ENCODE results near the gene CLVS2. TPM values are rescaled to one million over a fixed set of nuclear protein-coding genes. Genes with fewer than 3 reads are reported as not detected.

The CLVS2 gene
- total RNA-seq, 2 experiments from 2014 or later: not detected

GRCh38 chr6:123036648-123037047 is 40.6 kb downstream of the CLVS2 start:
- ATAC-seq (no peak), DNase-seq (no peak)
- H3K36me3 Mint-ChIP-seq (ENCODE audit: low read depth): no peaks in the 10 kb centered on the region
- no peak overlapping the region for H3K27ac Mint-ChIP-seq
- ChIA-PET POLR2A (no interaction called here), CTCF (no interaction called here)
- H3K9me3 Mint-ChIP-seq (ENCODE audit: insufficient read depth): no peaks in the 10 kb centered on the region
- no peaks in the 10 kb centered on the region for H3K4me1 Mint-ChIP-seq (ENCODE audit: low read depth)
- H3K27me3 Mint-ChIP-seq (ENCODE audit: low read depth): no peaks in the 10 kb centered on the region
- H3K4me3 Mint-ChIP-seq: no peak overlapping the region

- no peak overlapping the region for H3K27ac Mint-ChIP-seq
- ATAC-seq: no peak
- no peak overlapping the region for H3K4me3 Mint-ChIP-seq
- H3K36me3 Mint-ChIP-seq (ENCODE audit: low read depth): no peaks in the 10 kb centered on the region
- POLR2A ChIA-PET: no interaction called here
- CTCF ChIA-PET: no interaction called here
- no peaks in the 10 kb centered on the region for H3K27me3 Mint-ChIP-seq (ENCODE audit: low read depth)
- no peaks in the 10 kb centered on the region for H3K9me3 Mint-ChIP-seq (ENCODE audit: insufficient read depth)
- DNase-seq: no peak
- no peaks in the 10 kb centered on the region for H3K4me1 Mint-ChIP-seq (ENCODE audit: low read depth)
Observed at GRCh38 chr6:123039431-123039830, 43.4 kb downstream of the CLVS2 start.

- H3K27ac Mint-ChIP-seq: no peak overlapping the region
- H3K27me3 Mint-ChIP-seq (ENCODE audit: low read depth): no peaks in the 10 kb centered on the region
- CTCF ChIA-PET: no interaction called here
- H3K9me3 Mint-ChIP-seq (ENCODE audit: insufficient read depth): no peaks in the 10 kb centered on the region
- ATAC-seq (no peak), DNase-seq (no peak)
- POLR2A ChIA-PET: no interaction called here
- no peak overlapping the region for H3K4me3 Mint-ChIP-seq
- no peaks in the 10 kb centered on the region for H3K4me1 Mint-ChIP-seq (ENCODE audit: low read depth)
- no peaks in the 10 kb centered on the region for H3K36me3 Mint-ChIP-seq (ENCODE audit: low read depth)
Observed at GRCh38 chr6:123042401-123042800, 46.4 kb downstream of the CLVS2 start.

GRCh38 chr6:123044341-123044860 is 48.4 kb downstream of the CLVS2 start:
- H3K36me3 Mint-ChIP-seq (ENCODE audit: low read depth): no peaks in the 10 kb centered on the region
- ChIA-PET POLR2A (no interaction called here), CTCF (no interaction called here)
- ATAC-seq (no peak), DNase-seq (no peak)
- no peak overlapping the region for H3K4me3 Mint-ChIP-seq
- no peaks in the 10 kb centered on the region for H3K27me3 Mint-ChIP-seq (ENCODE audit: low read depth)
- no peak overlapping the region for H3K27ac Mint-ChIP-seq
- H3K9me3 Mint-ChIP-seq (ENCODE audit: insufficient read depth): no peaks in the 10 kb centered on the region
- no peaks in the 10 kb centered on the region for H3K4me1 Mint-ChIP-seq (ENCODE audit: low read depth)

- DNase-seq: no peak
- Mint-ChIP-seq H3K27ac (no peak overlapping the region), H3K4me1 (ENCODE audit: low read depth) (no peaks in the 10 kb centered on the region), H3K4me3 (no peak overlapping the region), H3K9me3 (ENCODE audit: insufficient read depth) (no peaks in the 10 kb centered on the region), H3K36me3 (ENCODE audit: low read depth) (no peaks in the 10 kb centered on the region), H3K27me3 (ENCODE audit: low read depth) (no peaks in the 10 kb centered on the region)
- ChIA-PET CTCF (no interaction called here), POLR2A (no interaction called here)
- no peak for ATAC-seq
Observed at GRCh38 chr6:123053602-123054225, 57.7 kb downstream of the CLVS2 start.

GRCh38 chr6:123055256-123055655 is 59.2 kb downstream of the CLVS2 start:
- H3K4me3 Mint-ChIP-seq: no peak overlapping the region
- H3K27ac Mint-ChIP-seq: no peak overlapping the region
- DNase-seq (no peak), ATAC-seq (no peak)
- H3K4me1 Mint-ChIP-seq (ENCODE audit: low read depth): no peaks in the 10 kb centered on the region
- no peaks in the 10 kb centered on the region for H3K36me3 Mint-ChIP-seq (ENCODE audit: low read depth)
- H3K27me3 Mint-ChIP-seq (ENCODE audit: low read depth): no peaks in the 10 kb centered on the region
- CTCF ChIA-PET: no interaction called here
- H3K9me3 Mint-ChIP-seq (ENCODE audit: insufficient read depth): no peaks in the 10 kb centered on the region
- POLR2A ChIA-PET: no interaction called here

GRCh38 chr6:123062670-123063069 is 66.6 kb downstream of the CLVS2 start:
- no peak for ATAC-seq
- ChIA-PET CTCF (no interaction called here), POLR2A (no interaction called here)
- no peak overlapping the region for H3K27ac Mint-ChIP-seq
- no peak overlapping the region for H3K4me3 Mint-ChIP-seq
- no peaks in the 10 kb centered on the region for H3K27me3 Mint-ChIP-seq (ENCODE audit: low read depth)
- no peak for DNase-seq
- H3K4me1 Mint-ChIP-seq (ENCODE audit: low read depth): peaks cover 12% of the 10 kb centered on the region
- no peaks in the 10 kb centered on the region for H3K36me3 Mint-ChIP-seq (ENCODE audit: low read depth)
- no peaks in the 10 kb centered on the region for H3K9me3 Mint-ChIP-seq (ENCODE audit: insufficient read depth)

- Mint-ChIP-seq H3K9me3 (ENCODE audit: insufficient read depth) (no peaks in the 10 kb centered on the region), H3K36me3 (ENCODE audit: low read depth) (no peaks in the 10 kb centered on the region), H3K4me3 (no peak overlapping the region), H3K4me1 (ENCODE audit: low read depth) (peaks cover 12% of the 10 kb centered on the region), H3K27me3 (ENCODE audit: low read depth) (no peaks in the 10 kb centered on the region), H3K27ac (no peak overlapping the region)
- ATAC-seq (no peak), DNase-seq (no peak)
- ChIA-PET POLR2A (no interaction called here), CTCF (no interaction called here)
Observed at GRCh38 chr6:123064038-123064437, 68.0 kb downstream of the CLVS2 start.

GRCh38 chr6:123074616-123075015 is 78.6 kb downstream of the CLVS2 start:
- DNase-seq (no peak), ATAC-seq (no peak)
- H3K4me1 Mint-ChIP-seq (ENCODE audit: low read depth): no peaks in the 10 kb centered on the region
- H3K36me3 Mint-ChIP-seq (ENCODE audit: low read depth): no peaks in the 10 kb centered on the region
- ChIA-PET CTCF (no interaction called here), POLR2A (no interaction called here)
- no peaks in the 10 kb centered on the region for H3K27me3 Mint-ChIP-seq (ENCODE audit: low read depth)
- peaks cover under 1% of the 10 kb centered on the region for H3K9me3 Mint-ChIP-seq (ENCODE audit: insufficient read depth)
- H3K27ac Mint-ChIP-seq: no peak overlapping the region
- H3K4me3 Mint-ChIP-seq: no peak overlapping the region

- no peak for ATAC-seq
- Mint-ChIP-seq H3K36me3 (ENCODE audit: low read depth) (no peaks in the 10 kb centered on the region), H3K27me3 (ENCODE audit: low read depth) (no peaks in the 10 kb centered on the region), H3K4me1 (ENCODE audit: low read depth) (no peaks in the 10 kb centered on the region), H3K9me3 (ENCODE audit: insufficient read depth) (peaks cover 3% of the 10 kb centered on the region), H3K4me3 (no peak overlapping the region), H3K27ac (no peak overlapping the region)
- DNase-seq: no peak
- CTCF ChIA-PET: no interaction called here
- POLR2A ChIA-PET: no interaction called here
Observed at GRCh38 chr6:123085403-123085802, 89.4 kb downstream of the CLVS2 start.

GRCh38 chr6:123089226-123089625 is 93.2 kb downstream of the CLVS2 start:
- CTCF ChIA-PET: no interaction called here
- POLR2A ChIA-PET: no interaction called here
- Mint-ChIP-seq H3K27ac (no peak overlapping the region), H3K9me3 (ENCODE audit: insufficient read depth) (peaks cover 3% of the 10 kb centered on the region), H3K27me3 (ENCODE audit: low read depth) (no peaks in the 10 kb centered on the region), H3K4me1 (ENCODE audit: low read depth) (no peaks in the 10 kb centered on the region), H3K4me3 (no peak overlapping the region), H3K36me3 (ENCODE audit: low read depth) (no peaks in the 10 kb centered on the region)
- DNase-seq: no peak
- ATAC-seq: no peak

- H3K27ac Mint-ChIP-seq: no peak overlapping the region
- H3K4me1 Mint-ChIP-seq (ENCODE audit: low read depth): no peaks in the 10 kb centered on the region
- H3K9me3 Mint-ChIP-seq (ENCODE audit: insufficient read depth): no peaks in the 10 kb centered on the region
- no peaks in the 10 kb centered on the region for H3K36me3 Mint-ChIP-seq (ENCODE audit: low read depth)
- ChIA-PET POLR2A (no interaction called here), CTCF (no interaction called here)
- DNase-seq (no peak), ATAC-seq (no peak)
- H3K4me3 Mint-ChIP-seq: no peak overlapping the region
- H3K27me3 Mint-ChIP-seq (ENCODE audit: low read depth): no peaks in the 10 kb centered on the region
Observed at GRCh38 chr6:123091091-123091895, 95.3 kb downstream of the CLVS2 start.

GRCh38 chr6:123091896-123092271 is 95.8 kb downstream of the CLVS2 start:
- H3K9me3 Mint-ChIP-seq (ENCODE audit: insufficient read depth): no peaks in the 10 kb centered on the region
- DNase-seq (no peak), ATAC-seq (no peak)
- POLR2A ChIA-PET: no interaction called here
- H3K4me3 Mint-ChIP-seq: no peak overlapping the region
- H3K4me1 Mint-ChIP-seq (ENCODE audit: low read depth): no peaks in the 10 kb centered on the region
- H3K36me3 Mint-ChIP-seq (ENCODE audit: low read depth): no peaks in the 10 kb centered on the region
- no peak overlapping the region for H3K27ac Mint-ChIP-seq
- no peaks in the 10 kb centered on the region for H3K27me3 Mint-ChIP-seq (ENCODE audit: low read depth)
- CTCF ChIA-PET: no interaction called here

Measured in activated CD8-positive, alpha-beta T cell treated with anti-CD3 and anti-CD28 coated beads, Interleukin-2, amount 10 ng/mL, durations not matched to agents 7 days and 5 days (primary cell).